CD4-positive, alpha-beta T cell treated with Interleukin-17A for 4 hours (primary cell): Measurements from ENCODE around the gene PRR20G.
"Not testable (repeated sequence)": the region's sequence is repeated elsewhere in the genome, so short reads cannot be mapped to it uniquely, and the experiment has no call there.

Experiments used
- DNase-seq: peaks from one replicate; pipeline ENCODE4 v3.0.0-alpha.2; 2020; ENCODE audit warnings: mixed read lengths

Gene PRR20G

DNA sequence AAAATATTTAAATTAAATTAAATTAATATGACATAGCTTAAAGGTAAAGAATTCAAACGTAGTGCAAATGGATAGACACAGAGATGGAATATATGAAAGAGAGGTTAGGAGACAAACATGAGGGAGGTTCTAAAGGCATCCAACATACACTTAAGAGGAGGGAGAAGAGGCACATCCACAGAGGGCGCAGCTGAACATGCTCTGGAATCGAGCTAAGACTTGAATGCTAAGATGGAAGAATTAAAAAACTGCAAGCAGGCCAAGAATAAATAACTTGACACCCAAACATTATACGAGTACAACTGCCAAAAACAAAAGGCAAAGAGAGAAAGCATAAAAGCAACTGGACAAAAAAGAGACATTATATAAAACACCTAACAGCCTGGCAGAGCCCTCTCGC lies 9.1 kb upstream of the PRR20G start:
- no peak for DNase-seq

DNA sequence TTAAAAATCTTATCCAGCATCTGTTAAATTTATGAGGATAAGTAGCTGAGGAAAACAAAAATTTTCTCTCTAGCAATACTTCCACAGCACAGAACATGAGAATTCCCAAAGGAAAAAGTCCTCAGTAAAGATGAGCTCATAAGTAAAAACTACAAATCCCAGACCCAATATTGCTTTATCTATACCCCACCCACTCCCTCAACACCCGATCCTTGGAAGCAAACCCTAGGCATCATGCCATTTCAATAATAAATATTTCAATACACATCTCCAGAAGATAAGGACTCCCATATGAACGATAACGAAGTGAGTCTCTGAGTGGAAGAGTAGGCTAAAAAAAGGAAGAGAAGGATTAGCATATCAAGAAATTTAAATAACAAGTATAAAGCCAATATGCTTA lies 8.3 kb upstream of the PRR20G start:
- no peak for DNase-seq

- not testable (repeated sequence) for DNase-seq
Observed at GRCh38 chr3:127293650-127294049, 5.8 kb upstream of the PRR20G start.

DNA sequence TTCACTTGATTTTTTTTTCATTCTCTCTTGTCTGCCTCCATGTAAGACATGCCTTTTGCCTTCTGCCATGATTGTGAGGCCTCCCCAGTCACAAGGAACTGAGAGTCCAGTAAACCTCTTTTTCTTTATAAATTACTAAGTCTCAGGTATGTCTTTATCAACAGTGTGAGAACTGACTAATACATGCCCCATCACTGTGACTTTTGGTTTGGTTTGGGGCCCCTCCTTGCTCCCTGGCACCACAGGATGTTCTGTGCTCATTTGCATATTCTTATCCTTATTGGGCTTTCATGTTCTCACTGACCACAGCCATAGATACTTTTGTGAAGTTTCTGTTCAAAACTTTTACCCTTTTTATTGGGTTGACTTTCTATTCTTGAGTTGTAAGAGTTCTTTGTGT lies 3.8 kb upstream of the PRR20G start:
- DNase-seq: no peak

DNA sequence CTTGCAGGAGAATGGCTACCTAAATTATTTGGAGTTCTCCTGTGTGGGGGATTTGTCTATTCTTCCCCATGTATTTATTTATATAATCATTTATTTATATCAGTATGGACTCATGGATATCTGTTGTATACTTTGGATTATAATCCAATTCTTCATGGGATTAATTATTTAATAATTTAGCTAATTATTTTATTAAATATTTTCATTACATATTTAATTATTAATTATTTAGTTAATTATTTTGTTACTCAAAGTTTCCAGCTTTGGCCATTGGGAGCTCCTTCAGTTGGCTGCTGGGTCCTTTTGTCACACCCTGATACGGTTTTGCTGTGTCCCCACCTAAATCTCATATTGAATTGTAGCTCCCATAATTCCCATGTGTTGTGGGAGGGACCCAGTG lies 3.3 kb upstream of the PRR20G start:
- DNase-seq: no peak

- no peak for DNase-seq
Observed at GRCh38 chr3:127289706-127290575, 2.1 kb upstream of the PRR20G start.

GRCh38 chr3:127288921-127289705 lies 1.3 kb upstream of the PRR20G start:
- DNase-seq: no peak

DNA sequence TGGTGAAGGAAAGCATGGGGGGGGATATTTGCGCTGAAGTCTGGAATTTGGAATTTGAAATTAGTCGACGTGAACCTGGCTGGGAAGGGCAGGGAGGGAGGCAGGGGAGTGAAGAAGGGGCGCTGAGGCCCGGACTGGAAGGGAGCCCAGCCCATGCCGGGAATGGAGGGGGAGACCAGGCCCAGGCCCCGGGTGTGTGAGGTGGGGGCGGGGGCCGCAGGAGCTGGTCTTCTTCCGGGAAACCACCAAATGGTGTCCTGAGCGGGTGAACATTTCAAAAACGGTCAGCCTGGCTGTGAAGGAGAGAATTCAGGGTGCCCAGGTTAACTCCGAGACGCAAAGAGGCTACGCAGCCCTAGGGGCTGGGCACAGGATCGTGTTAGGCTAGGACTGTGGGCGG lies 497 bp upstream of the PRR20G start:
- DNase-seq: no peak

GRCh38 chr3:127286571-127287140 lies 1.2 kb downstream of the PRR20G start:
- no peak for DNase-seq

DNA sequence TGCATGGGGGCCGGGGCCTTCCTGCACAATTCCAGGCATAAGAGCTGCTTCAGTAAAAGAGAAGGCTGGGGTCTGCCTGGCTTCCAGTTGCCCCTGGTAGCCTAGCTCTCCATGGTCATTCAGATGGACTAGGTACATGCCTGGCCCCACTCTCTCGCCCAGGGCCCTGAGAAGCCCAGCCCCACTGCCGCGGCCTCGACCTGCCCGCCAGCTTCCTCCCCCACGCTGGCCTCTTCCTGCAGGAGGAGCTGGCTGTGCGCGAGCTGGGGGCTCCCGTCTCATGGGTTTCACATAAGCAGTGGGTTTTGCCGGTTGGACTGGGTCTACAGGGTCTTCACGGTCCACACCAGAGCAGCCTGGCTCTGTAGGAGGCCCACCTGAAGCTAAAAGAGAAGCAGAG lies 3.6 kb downstream of the PRR20G start:
- DNase-seq: no peak

DNA sequence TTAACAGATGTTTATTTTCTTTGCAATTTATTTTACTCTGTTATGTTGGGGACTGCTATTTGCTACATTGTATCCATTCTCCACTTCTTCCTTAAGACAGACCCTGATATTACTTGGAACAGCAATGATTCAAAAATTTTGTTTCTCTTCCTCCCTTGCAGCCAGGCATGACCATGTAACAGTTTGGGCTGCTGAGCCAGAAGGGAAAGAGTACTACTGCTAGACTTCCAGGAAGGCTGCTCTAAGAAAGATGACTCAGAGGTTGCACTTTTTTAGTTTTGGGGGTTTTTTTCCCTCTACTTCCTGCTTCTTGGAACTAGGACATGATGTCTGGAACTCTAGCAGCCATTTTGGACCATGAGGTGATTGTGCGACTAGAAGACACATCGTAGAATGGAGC lies 10.3 kb downstream of the PRR20G start:
- DNase-seq: no peak

DNA sequence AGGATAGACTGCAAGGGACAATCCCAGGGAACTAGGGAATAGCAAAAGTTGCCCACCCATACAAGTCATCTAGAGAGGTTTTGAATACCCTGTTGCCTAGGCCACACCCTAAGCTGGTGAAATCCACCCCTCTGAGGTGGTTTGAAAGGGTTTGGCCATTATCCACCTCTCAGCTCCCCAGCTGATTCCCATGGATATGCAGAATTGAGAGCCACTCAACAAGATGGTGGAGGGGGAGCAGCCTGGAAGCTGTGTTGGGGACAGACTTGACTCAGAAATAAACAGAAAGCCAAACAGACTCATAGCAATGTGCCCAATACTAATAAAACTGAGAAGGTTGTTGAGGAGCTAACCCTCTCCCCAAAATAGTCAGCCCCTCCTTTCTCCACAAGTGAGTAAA lies 10.9 kb downstream of the PRR20G start:
- no peak for DNase-seq

DNA sequence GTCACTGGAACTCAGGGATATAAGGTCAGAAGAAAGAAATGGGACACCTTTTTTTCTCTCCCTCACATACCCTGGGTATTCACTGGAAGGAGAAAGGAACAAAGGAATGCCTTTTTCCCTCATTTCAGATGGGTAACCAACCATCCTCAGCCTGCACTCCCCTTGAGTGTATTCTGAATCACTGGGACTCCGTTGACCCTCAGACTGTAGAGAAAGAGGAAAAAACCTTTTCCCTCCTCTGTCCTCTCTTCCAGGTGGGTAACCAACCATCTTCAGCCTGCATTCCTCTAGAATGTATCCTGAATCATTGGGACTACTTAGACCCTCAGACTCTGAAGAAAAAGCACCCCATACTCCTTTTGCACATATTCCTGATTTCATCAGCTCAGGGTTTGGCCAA lies 11.4 kb downstream of the PRR20G start:
- no peak for DNase-seq

GRCh38 chr3:127275287-127275781 lies 12.5 kb downstream of the PRR20G start:
- DNase-seq: no peak

- DNase-seq: no peak
Observed at GRCh38 chr3:127274200-127274760, 13.6 kb downstream of the PRR20G start.

DNA sequence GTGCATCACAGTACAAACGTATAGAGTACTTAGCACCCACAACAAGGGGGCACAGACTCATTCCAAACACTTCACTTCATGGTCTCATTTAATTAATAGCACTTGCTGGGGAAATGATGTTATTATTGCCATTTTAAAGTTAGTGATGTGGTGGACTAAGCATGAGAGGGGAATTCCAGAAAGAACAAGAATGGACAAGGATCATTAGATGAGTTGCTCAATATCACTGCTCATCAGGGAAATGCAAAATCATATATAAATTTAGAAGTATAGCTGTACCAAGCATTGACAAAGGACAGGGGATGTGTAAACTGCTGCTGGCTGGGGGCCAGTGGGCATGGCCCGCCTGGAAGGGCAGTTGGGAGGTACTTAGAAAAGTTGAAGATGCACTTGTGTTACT lies 14.6 kb downstream of the PRR20G start:
- DNase-seq: no peak

DNA sequence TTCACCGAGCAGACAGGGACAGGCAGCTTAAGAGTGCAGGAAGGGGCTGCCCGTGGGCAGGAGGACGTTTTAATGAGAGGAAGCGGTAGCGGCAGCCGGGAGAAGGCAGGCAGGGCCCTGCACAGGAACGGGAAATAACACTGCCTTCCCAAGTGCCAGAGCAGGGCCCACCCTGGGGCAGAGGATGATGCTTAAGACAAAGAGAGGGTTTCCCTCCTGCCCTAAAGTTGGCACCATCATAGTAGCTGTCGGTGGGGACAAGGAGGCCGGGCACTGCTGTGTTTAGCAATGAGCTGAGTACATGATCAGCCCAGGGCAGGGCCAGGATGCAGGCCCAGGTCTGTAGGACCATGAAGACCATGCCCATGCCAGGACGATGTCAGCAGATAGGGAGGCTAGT lies 21.7 kb downstream of the PRR20G start:
- no peak for DNase-seq

DNA sequence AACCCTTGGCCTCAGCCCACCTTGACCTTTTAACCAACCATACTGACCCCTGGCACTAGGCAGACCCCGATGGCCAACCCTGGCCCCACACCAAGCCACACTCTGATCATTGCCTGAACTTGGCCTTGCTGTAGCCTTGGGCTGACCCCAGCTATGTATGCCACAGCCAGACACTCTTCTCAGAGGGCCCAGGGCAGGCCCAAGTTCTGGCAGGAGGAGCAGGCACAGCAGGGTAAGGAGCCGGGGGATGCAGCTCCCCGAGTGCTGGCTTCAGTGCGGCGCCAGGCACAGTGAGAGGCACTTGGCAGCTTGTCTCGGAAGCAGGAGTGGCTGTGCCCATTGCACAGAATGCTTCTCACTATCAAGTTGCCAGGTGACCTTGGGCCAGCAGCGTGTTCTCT lies 22.3 kb downstream of the PRR20G start:
- DNase-seq: no peak

- DNase-seq: no peak
Observed at GRCh38 chr3:127264794-127265514, 22.9 kb downstream of the PRR20G start.

- DNase-seq: no peak
Observed at GRCh38 chr3:127264292-127264691, 23.6 kb downstream of the PRR20G start.

GRCh38 chr3:127263586-127264231 lies 24.1 kb downstream of the PRR20G start:
- DNase-seq: no peak

DNA sequence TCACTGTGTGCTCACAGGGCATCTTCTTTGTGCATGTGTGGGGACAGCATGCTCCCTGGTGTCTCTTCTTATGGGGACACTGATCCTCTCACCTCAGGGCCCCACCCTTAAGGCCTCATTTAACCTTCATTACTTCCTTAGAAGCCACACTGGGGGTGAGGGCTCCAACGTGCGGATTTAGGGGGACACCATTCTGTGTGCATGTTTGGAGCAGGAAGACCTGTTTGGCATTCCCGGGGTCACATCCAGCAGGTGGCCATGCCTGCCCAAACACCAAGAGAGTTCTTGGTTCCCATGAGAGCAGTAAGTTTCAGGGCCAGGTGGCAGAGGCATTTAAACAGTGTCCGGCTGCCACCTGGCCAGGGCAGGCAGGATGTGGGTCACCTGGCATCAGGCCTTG lies 24.8 kb downstream of the PRR20G start:
- DNase-seq: no peak
